ENCODE data around the gene MAPT.
"Not testable (repeated sequence)": the region's sequence is repeated elsewhere in the genome, so short reads cannot be mapped to it uniquely, and the experiment has no call there.

MAPT gene

GRCh38 chr17:46002311-46002972 is 108.1 kb downstream of the MAPT start:
- no peaks in the 10 kb centered on the region for H3K27me3 ChIP-seq (ENCODE audit: insufficient read depth, low read length)
- no peaks in the 10 kb centered on the region for H3K4me1 ChIP-seq (ENCODE audit: insufficient read depth, low read length)
- H3K4me3 ChIP-seq (ENCODE audit: low read length), result no peak overlapping the region
- H3K27ac ChIP-seq (ENCODE audit: low read depth, low read length), result no peak overlapping the region
- no peaks in the 10 kb centered on the region for H3K9me3 ChIP-seq (ENCODE audit: insufficient read depth, low read depth, low read length)
- H3K9ac ChIP-seq (ENCODE audit: low read depth, low read length), result no peak overlapping the region
- H3K36me3 ChIP-seq (ENCODE audit: insufficient read depth, low read length), result no peaks in the 10 kb centered on the region
- 32% methylated on average over 8 of the region's 8 CpGs for WGBS

GRCh38 chr17:46002973-46003316 is 108.6 kb downstream of the MAPT start:
- no peak overlapping the region for H3K9ac ChIP-seq (ENCODE audit: low read depth, low read length)
- no peaks in the 10 kb centered on the region for H3K36me3 ChIP-seq (ENCODE audit: insufficient read depth, low read length)
- WGBS, result 75% methylated on average over 5 of the region's 7 CpGs
- no peaks in the 10 kb centered on the region for H3K4me1 ChIP-seq (ENCODE audit: insufficient read depth, low read length)
- H3K27me3 ChIP-seq (ENCODE audit: insufficient read depth, low read length), result no peaks in the 10 kb centered on the region
- no peak overlapping the region for H3K4me3 ChIP-seq (ENCODE audit: low read length)
- H3K9me3 ChIP-seq (ENCODE audit: insufficient read depth, low read depth, low read length), result no peaks in the 10 kb centered on the region
- no peak overlapping the region for H3K27ac ChIP-seq (ENCODE audit: low read depth, low read length)

- no peaks in the 10 kb centered on the region for H3K9me3 ChIP-seq (ENCODE audit: insufficient read depth, low read depth, low read length)
- no peaks in the 10 kb centered on the region for H3K36me3 ChIP-seq (ENCODE audit: insufficient read depth, low read length)
- no peak overlapping the region for H3K27ac ChIP-seq (ENCODE audit: low read depth, low read length)
- no peak overlapping the region for H3K9ac ChIP-seq (ENCODE audit: low read depth, low read length)
- no peaks in the 10 kb centered on the region for H3K27me3 ChIP-seq (ENCODE audit: insufficient read depth, low read length)
- WGBS, result 76% methylated on average over 6 of the region's 6 CpGs
- no peak overlapping the region for H3K4me3 ChIP-seq (ENCODE audit: low read length)
- no peaks in the 10 kb centered on the region for H3K4me1 ChIP-seq (ENCODE audit: insufficient read depth, low read length)
These were observed 109.8 kb downstream of the MAPT start for GRCh38 chr17:46003907-46004748.

- not testable (repeated sequence) for H3K9me3 ChIP-seq (ENCODE audit: insufficient read depth, low read depth, low read length); H3K36me3 ChIP-seq (ENCODE audit: insufficient read depth, low read length); H3K4me3 ChIP-seq (ENCODE audit: low read length); H3K9ac ChIP-seq (ENCODE audit: low read depth, low read length); H3K4me1 ChIP-seq (ENCODE audit: insufficient read depth, low read length); H3K27me3 ChIP-seq (ENCODE audit: insufficient read depth, low read length); H3K27ac ChIP-seq (ENCODE audit: low read depth, low read length)
- WGBS, result 100% methylated on average over 1 of the region's 1 CpG
These were observed 111.7 kb downstream of the MAPT start for GRCh38 chr17:46006082-46006481.

- Histone ChIP-seq H3K4me1 (ENCODE audit: insufficient read depth, low read length) (no peaks in the 10 kb centered on the region), H3K9me3 (ENCODE audit: insufficient read depth, low read depth, low read length) (no peaks in the 10 kb centered on the region), H3K27me3 (ENCODE audit: insufficient read depth, low read length) (no peaks in the 10 kb centered on the region), H3K36me3 (ENCODE audit: insufficient read depth, low read length) (no peaks in the 10 kb centered on the region), H3K9ac (ENCODE audit: low read depth, low read length) (no peak overlapping the region), H3K4me3 (ENCODE audit: low read length) (no peak overlapping the region), H3K27ac (ENCODE audit: low read depth, low read length) (no peak overlapping the region)
- WGBS, result 100% methylated on average over 2 of the region's 2 CpGs
These were observed 113.2 kb downstream of the MAPT start for GRCh38 chr17:46007461-46007965.

GRCh38 chr17:46008591-46008990 is 114.2 kb downstream of the MAPT start:
- Histone ChIP-seq H3K4me1 (ENCODE audit: insufficient read depth, low read length) (peaks cover 2% of the 10 kb centered on the region; the same call in 1 of the 2 replicates), H3K27ac (ENCODE audit: low read depth, low read length) (no peak overlapping the region), H3K36me3 (ENCODE audit: insufficient read depth, low read length) (no peaks in the 10 kb centered on the region), H3K9me3 (ENCODE audit: insufficient read depth, low read depth, low read length) (no peaks in the 10 kb centered on the region), H3K4me3 (ENCODE audit: low read length) (no peak overlapping the region), H3K9ac (ENCODE audit: low read depth, low read length) (no peak overlapping the region), H3K27me3 (ENCODE audit: insufficient read depth, low read length) (no peaks in the 10 kb centered on the region)
- WGBS, result 93% methylated on average over 9 of the region's 9 CpGs

- H3K9ac ChIP-seq (ENCODE audit: low read depth, low read length), result no peak overlapping the region
- no peaks in the 10 kb centered on the region for H3K36me3 ChIP-seq (ENCODE audit: insufficient read depth, low read length)
- peaks cover 6% of the 10 kb centered on the region; the same call in 1 of the 2 replicates for H3K4me1 ChIP-seq (ENCODE audit: insufficient read depth, low read length)
- 93% methylated on average over 33 of the region's 33 CpGs for WGBS
- H3K27ac ChIP-seq (ENCODE audit: low read depth, low read length), result no peak overlapping the region
- no peaks in the 10 kb centered on the region for H3K9me3 ChIP-seq (ENCODE audit: insufficient read depth, low read depth, low read length)
- H3K27me3 ChIP-seq (ENCODE audit: insufficient read depth, low read length), result no peaks in the 10 kb centered on the region
- H3K4me3 ChIP-seq (ENCODE audit: low read length), result no peak overlapping the region
These were observed 115.6 kb downstream of the MAPT start for GRCh38 chr17:46009681-46010596.

- H3K27me3 ChIP-seq (ENCODE audit: insufficient read depth, low read length), result no peaks in the 10 kb centered on the region
- H3K9ac ChIP-seq (ENCODE audit: low read depth, low read length), result no peak overlapping the region
- no peak overlapping the region for H3K4me3 ChIP-seq (ENCODE audit: low read length)
- H3K27ac ChIP-seq (ENCODE audit: low read depth, low read length), result no peak overlapping the region
- WGBS, result 89% methylated on average over 16 of the region's 16 CpGs
- no peaks in the 10 kb centered on the region for H3K9me3 ChIP-seq (ENCODE audit: insufficient read depth, low read depth, low read length)
- H3K36me3 ChIP-seq (ENCODE audit: insufficient read depth, low read length), result no peaks in the 10 kb centered on the region
- peaks cover 6% of the 10 kb centered on the region; the same call in 1 of the 2 replicates for H3K4me1 ChIP-seq (ENCODE audit: insufficient read depth, low read length)
These were observed 116.3 kb downstream of the MAPT start for GRCh38 chr17:46010597-46011186.

- 92% methylated on average over 28 of the region's 28 CpGs for WGBS
- Histone ChIP-seq H3K4me1 (ENCODE audit: insufficient read depth, low read length) (peaks cover 6% of the 10 kb centered on the region; the same call in 1 of the 2 replicates), H3K9ac (ENCODE audit: low read depth, low read length) (no peak overlapping the region), H3K9me3 (ENCODE audit: insufficient read depth, low read depth, low read length) (no peaks in the 10 kb centered on the region), H3K27me3 (ENCODE audit: insufficient read depth, low read length) (no peaks in the 10 kb centered on the region), H3K4me3 (ENCODE audit: low read length) (no peak overlapping the region), H3K27ac (ENCODE audit: low read depth, low read length) (no peak overlapping the region), H3K36me3 (ENCODE audit: insufficient read depth, low read length) (no peaks in the 10 kb centered on the region)
These were observed 117.6 kb downstream of the MAPT start for GRCh38 chr17:46011711-46012505.

GRCh38 chr17:46012506-46013079 is 118.2 kb downstream of the MAPT start:
- H3K36me3 ChIP-seq (ENCODE audit: insufficient read depth, low read length), result no peaks in the 10 kb centered on the region
- no peaks in the 10 kb centered on the region for H3K9me3 ChIP-seq (ENCODE audit: insufficient read depth, low read depth, low read length)
- no peak overlapping the region for H3K9ac ChIP-seq (ENCODE audit: low read depth, low read length)
- H3K27ac ChIP-seq (ENCODE audit: low read depth, low read length), result no peak overlapping the region
- no peak overlapping the region for H3K4me3 ChIP-seq (ENCODE audit: low read length)
- 86% methylated on average over 11 of the region's 11 CpGs for WGBS
- peaks cover 6% of the 10 kb centered on the region; the same call in 1 of the 2 replicates for H3K4me1 ChIP-seq (ENCODE audit: insufficient read depth, low read length)
- no peaks in the 10 kb centered on the region for H3K27me3 ChIP-seq (ENCODE audit: insufficient read depth, low read length)

All from HUES64 (cell line).